Measurements from ENCODE around the gene POU2F2.

POU2F2 gene

DNA sequence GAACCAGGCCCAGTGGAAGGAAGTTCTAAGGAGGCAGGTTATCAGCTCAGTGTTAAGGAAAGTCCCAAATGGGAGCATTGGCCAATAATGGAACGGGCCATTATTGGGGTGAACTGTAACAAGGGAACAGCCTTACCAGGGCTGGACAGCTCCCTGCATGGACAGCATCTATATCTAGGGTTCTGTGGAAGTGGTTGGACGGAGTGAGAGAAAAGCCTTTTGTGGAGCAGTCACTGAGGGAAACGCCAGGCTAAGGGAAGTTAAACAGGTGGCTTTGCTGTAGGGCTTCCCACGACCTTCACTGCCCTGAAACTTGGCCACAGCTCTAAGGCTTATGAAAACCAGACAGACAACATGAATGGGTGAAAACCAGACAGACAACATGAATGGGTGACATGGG is 17.0 kb downstream of the POU2F2 start:
- H3K36me3 ChIP-seq (ENCODE audit: control insufficient read depth in 2 of 2, insufficient read depth in 2 of 2, low read length in 2 of 2) = peaks cover 0 to 4% of the 10 kb centered on the region in 2 donors
- H3K9me3 ChIP-seq (ENCODE audit: control insufficient read depth in 2 of 2, low read length in 2 of 2) = no peaks in the 10 kb centered on the region
- peaks cover 0 to 2% of the 10 kb centered on the region in 2 donors for H3K4me1 ChIP-seq (ENCODE audit: control insufficient read depth in 2 of 2, insufficient read depth in 2 of 2, low read length in 2 of 2)
- H3K27ac ChIP-seq (ENCODE audit: low read depth in 2 of 2, low read length in 2 of 2) = peak overlapping the region in 1 of 2 donors; percentile 9
- H3K4me3 ChIP-seq (ENCODE audit: low read length in 2 of 2) = no peak overlapping the region
- H3K27me3 ChIP-seq (ENCODE audit: control insufficient read depth in 2 of 2, insufficient read depth in 2 of 2, low read length in 2 of 2) = no peaks in the 10 kb centered on the region
- H3K9ac ChIP-seq (ENCODE audit: low read depth in 1 of 2, low read length in 2 of 2) = no peak overlapping the region

DNA sequence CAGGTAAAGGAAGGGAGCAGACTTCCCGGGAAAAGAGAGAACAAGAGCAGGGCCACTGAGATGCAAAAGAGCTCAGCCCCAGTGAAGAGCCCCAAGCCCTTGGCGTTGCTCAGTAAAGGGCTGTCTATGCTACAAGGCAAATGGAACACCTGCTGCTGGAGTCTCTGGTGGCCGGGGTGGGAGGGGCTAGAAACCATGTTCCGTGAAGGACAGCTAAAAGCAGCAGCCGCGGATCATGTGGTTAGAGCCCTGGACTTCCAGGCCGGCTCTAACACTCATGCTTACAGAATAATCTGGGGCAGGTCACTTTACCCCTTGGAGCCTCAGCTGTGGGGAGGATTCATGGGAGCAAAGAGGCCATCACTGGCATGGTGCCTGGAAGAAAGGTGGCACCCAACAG is 17.8 kb downstream of the POU2F2 start:
- no peaks in the 10 kb centered on the region for H3K27me3 ChIP-seq (ENCODE audit: control insufficient read depth in 2 of 2, insufficient read depth in 2 of 2, low read length in 2 of 2)
- no peak overlapping the region for H3K9ac ChIP-seq (ENCODE audit: low read depth in 1 of 2, low read length in 2 of 2)
- peaks cover 0 to 2% of the 10 kb centered on the region in 2 donors for H3K4me1 ChIP-seq (ENCODE audit: control insufficient read depth in 2 of 2, insufficient read depth in 2 of 2, low read length in 2 of 2)
- no peak overlapping the region for H3K4me3 ChIP-seq (ENCODE audit: low read length in 2 of 2)
- no peaks in the 10 kb centered on the region for H3K9me3 ChIP-seq (ENCODE audit: control insufficient read depth in 2 of 2, low read length in 2 of 2)
- peaks cover 0 to 4% of the 10 kb centered on the region in 2 donors for H3K36me3 ChIP-seq (ENCODE audit: control insufficient read depth in 2 of 2, insufficient read depth in 2 of 2, low read length in 2 of 2)
- H3K27ac ChIP-seq (ENCODE audit: low read depth in 2 of 2, low read length in 2 of 2) = peak overlapping the region in 1 of 2 donors; percentile 41

DNA sequence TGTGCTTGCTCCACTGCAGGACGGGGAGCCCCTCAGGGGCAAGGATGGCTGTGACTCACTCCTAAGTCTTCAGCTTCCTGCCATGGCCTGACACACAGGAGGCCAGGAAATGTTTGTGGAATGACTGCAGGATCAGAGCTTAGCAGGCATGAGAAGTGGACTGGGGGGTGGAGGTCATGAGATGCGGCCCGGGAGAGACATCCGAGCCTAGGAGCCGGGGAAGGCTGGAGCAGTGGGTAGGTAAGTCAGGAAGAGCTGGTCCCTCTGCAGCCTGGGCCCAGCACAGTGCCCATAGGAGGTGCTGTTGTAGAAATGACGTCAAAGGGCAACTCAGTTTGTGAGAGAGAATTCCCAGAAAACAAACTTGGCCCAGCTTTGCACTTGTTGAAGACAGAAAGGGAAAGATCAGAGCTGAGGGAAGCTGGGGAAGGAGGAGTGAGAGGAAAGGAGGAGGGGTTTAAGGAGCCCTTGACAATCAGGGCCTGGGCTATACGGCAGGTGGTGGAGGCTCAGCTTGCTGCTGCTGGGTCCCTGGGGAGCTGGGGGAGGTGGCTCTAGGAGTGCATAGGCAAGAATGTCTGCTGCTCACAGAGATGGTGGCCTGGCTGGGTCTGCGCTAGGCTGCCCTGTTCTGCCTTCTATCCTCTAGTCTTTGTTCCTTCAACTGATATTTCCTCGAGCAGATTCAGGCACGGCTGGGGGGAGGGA is 18.5 kb downstream of the POU2F2 start:
- peak overlapping the region; percentile 14 to 41 for H3K27ac ChIP-seq (ENCODE audit: low read depth in 2 of 2, low read length in 2 of 2)
- peaks cover 0 to 4% of the 10 kb centered on the region in 2 donors for H3K36me3 ChIP-seq (ENCODE audit: control insufficient read depth in 2 of 2, insufficient read depth in 2 of 2, low read length in 2 of 2)
- no peak overlapping the region for H3K4me3 ChIP-seq (ENCODE audit: low read length in 2 of 2)
- no peaks in the 10 kb centered on the region for H3K9me3 ChIP-seq (ENCODE audit: control insufficient read depth in 2 of 2, low read length in 2 of 2)
- H3K4me1 ChIP-seq (ENCODE audit: control insufficient read depth in 2 of 2, insufficient read depth in 2 of 2, low read length in 2 of 2) = peaks cover 0 to 2% of the 10 kb centered on the region in 2 donors
- H3K27me3 ChIP-seq (ENCODE audit: control insufficient read depth in 2 of 2, insufficient read depth in 2 of 2, low read length in 2 of 2) = no peaks in the 10 kb centered on the region
- no peak overlapping the region for H3K9ac ChIP-seq (ENCODE audit: low read depth in 1 of 2, low read length in 2 of 2)

DNA sequence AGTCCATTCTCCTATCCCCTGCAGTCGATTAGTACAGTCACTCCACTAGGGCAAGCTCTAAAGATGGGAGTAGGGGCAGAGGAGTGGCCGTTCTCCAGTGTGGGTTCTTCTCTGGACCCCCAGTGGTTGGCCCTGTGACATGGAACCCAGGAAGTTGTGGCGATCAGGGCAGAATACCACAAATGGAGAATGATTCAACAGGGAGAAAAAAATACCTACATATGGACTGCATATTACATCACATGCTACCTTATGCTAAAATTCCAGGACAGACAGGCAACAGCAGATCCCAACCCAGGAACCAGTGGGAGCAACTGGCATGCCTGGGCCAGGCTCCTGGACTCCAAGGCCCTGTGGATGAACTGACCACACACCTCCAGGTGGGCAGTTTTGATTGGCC is 20.4 kb downstream of the POU2F2 start:
- H3K9ac ChIP-seq (ENCODE audit: low read depth in 1 of 2, low read length in 2 of 2) = no peak overlapping the region
- H3K36me3 ChIP-seq (ENCODE audit: control insufficient read depth in 2 of 2, insufficient read depth in 2 of 2, low read length in 2 of 2) = peaks cover 0 to 4% of the 10 kb centered on the region in 2 donors
- no peaks in the 10 kb centered on the region for H3K9me3 ChIP-seq (ENCODE audit: control insufficient read depth in 2 of 2, low read length in 2 of 2)
- H3K4me3 ChIP-seq (ENCODE audit: low read length in 2 of 2) = no peak overlapping the region
- peaks cover 0 to 7% of the 10 kb centered on the region in 2 donors for H3K4me1 ChIP-seq (ENCODE audit: control insufficient read depth in 2 of 2, insufficient read depth in 2 of 2, low read length in 2 of 2)
- H3K27ac ChIP-seq (ENCODE audit: low read depth in 2 of 2, low read length in 2 of 2) = no peak overlapping the region
- no peaks in the 10 kb centered on the region for H3K27me3 ChIP-seq (ENCODE audit: control insufficient read depth in 2 of 2, insufficient read depth in 2 of 2, low read length in 2 of 2)

DNA sequence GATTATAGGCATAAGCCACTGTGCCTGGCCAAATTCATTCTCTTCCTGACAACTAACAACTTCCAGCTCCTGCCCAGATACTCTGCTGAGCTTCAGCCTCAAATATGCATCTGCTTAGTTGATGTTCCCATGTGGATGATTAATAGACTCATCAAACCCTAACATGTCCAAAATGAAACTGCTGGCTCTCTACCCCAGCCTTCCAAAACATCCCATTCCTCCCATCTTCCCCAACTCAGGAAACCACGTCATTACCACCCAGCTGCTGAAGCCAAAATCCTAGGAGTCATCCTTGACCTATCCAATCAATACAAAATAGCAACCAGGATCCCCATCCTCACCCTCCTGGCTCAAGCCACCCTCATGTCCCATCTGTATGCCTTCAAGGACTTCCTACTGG is 20.9 kb downstream of the POU2F2 start:
- H3K27me3 ChIP-seq (ENCODE audit: control insufficient read depth in 2 of 2, insufficient read depth in 2 of 2, low read length in 2 of 2) = no peaks in the 10 kb centered on the region
- H3K4me1 ChIP-seq (ENCODE audit: control insufficient read depth in 2 of 2, insufficient read depth in 2 of 2, low read length in 2 of 2) = peaks cover 0 to 7% of the 10 kb centered on the region in 2 donors
- H3K4me3 ChIP-seq (ENCODE audit: low read length in 2 of 2) = no peak overlapping the region
- no peak overlapping the region for H3K9ac ChIP-seq (ENCODE audit: low read depth in 1 of 2, low read length in 2 of 2)
- H3K36me3 ChIP-seq (ENCODE audit: control insufficient read depth in 2 of 2, insufficient read depth in 2 of 2, low read length in 2 of 2) = peaks cover 0 to 3% of the 10 kb centered on the region in 2 donors
- no peaks in the 10 kb centered on the region for H3K9me3 ChIP-seq (ENCODE audit: control insufficient read depth in 2 of 2, low read length in 2 of 2)
- H3K27ac ChIP-seq (ENCODE audit: low read depth in 2 of 2, low read length in 2 of 2) = no peak overlapping the region

DNA sequence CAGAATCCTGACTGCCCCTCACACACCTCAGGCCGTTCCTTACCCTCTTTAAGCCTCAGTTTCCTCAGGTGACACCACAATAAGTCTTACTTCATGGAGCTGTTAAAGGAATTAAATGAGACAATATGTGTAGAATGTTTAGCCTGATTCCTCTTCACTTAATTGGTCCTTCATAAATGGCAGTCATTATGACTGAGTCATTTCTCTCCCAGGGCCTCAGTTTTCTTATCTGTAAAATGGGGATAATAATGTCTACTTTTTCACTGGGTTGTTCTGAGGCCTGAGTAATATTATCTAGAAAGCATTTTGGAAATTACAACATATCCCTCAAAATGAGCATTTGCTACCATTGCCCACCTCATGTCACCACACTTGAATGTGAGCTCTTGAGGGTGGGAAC is 21.6 kb downstream of the POU2F2 start:
- H3K27ac ChIP-seq (ENCODE audit: low read depth in 2 of 2, low read length in 2 of 2) = no peak overlapping the region
- H3K9ac ChIP-seq (ENCODE audit: low read depth in 1 of 2, low read length in 2 of 2) = no peak overlapping the region
- peaks cover 0 to 7% of the 10 kb centered on the region in 2 donors for H3K4me1 ChIP-seq (ENCODE audit: control insufficient read depth in 2 of 2, insufficient read depth in 2 of 2, low read length in 2 of 2)
- no peaks in the 10 kb centered on the region for H3K27me3 ChIP-seq (ENCODE audit: control insufficient read depth in 2 of 2, insufficient read depth in 2 of 2, low read length in 2 of 2)
- no peaks in the 10 kb centered on the region for H3K36me3 ChIP-seq (ENCODE audit: control insufficient read depth in 2 of 2, insufficient read depth in 2 of 2, low read length in 2 of 2)
- H3K9me3 ChIP-seq (ENCODE audit: control insufficient read depth in 2 of 2, low read length in 2 of 2) = no peaks in the 10 kb centered on the region
- no peak overlapping the region for H3K4me3 ChIP-seq (ENCODE audit: low read length in 2 of 2)

DNA sequence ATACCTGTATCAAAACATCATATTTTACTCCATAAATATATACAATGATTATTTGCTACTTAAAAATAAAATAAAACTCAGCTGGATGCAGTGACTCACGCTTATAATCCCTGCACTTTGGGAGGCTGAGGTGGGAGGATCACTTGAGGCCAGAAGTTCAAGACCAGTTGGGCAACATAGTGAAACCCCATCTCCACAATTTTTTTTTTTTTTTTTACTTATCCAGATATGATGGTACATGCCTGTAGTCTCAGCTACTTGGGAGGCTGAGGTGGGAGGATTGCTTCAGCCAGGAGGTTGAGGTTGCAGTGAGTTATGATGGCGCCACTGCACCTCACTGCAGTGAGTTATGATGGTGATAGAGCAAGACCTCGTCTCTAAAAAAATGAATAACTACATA is 22.4 kb downstream of the POU2F2 start:
- Histone ChIP-seq H3K9ac (ENCODE audit: low read depth in 1 of 2, low read length in 2 of 2) (no peak overlapping the region), H3K27ac (ENCODE audit: low read depth in 2 of 2, low read length in 2 of 2) (no peak overlapping the region), H3K9me3 (ENCODE audit: control insufficient read depth in 2 of 2, low read length in 2 of 2) (no peaks in the 10 kb centered on the region), H3K4me1 (ENCODE audit: control insufficient read depth in 2 of 2, insufficient read depth in 2 of 2, low read length in 2 of 2) (peaks cover 0 to 7% of the 10 kb centered on the region in 2 donors), H3K27me3 (ENCODE audit: control insufficient read depth in 2 of 2, insufficient read depth in 2 of 2, low read length in 2 of 2) (no peaks in the 10 kb centered on the region), H3K4me3 (ENCODE audit: low read length in 2 of 2) (no peak overlapping the region), H3K36me3 (ENCODE audit: control insufficient read depth in 2 of 2, insufficient read depth in 2 of 2, low read length in 2 of 2) (no peaks in the 10 kb centered on the region)

DNA sequence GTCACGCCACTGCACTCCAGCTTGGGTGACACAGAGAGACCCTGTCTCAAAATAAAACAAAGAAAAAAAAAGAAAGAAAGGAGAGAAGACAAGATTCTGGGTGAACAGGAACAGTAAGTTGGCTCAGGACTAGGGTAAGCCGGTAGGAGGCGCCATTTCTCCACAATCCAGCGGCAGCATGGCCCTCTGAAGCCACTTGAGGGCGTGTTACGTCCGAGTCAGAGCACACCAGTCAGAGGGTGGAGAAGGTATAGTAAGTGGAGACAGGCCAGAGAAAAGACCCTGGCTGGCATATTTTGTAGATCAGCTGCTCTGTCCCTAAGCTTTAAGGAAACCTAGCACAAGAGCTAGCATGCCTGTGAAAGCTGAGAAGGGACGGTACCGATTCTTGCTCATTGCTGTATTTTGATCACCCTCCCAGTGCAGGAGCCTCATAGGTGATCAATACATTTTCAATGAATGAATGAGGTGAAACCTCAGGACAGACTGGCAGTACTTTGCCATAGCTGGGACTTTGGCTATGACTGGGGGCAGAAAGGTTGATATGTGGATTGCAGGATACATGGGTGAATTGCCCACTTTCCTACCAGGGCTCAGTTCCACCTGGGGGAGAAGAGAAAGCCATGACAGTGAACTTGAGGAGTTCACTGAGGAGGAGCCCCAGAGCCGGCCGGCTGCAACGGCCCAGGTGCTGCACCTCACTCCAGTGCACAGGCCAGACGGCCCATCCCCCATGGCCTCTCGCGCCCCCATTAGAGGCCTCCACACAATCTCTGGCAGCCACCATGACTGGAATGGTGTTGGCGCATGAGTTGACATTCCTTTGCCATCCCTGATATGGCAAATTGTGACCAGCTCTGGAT is 23.5 kb downstream of the POU2F2 start:
- Histone ChIP-seq H3K9me3 (ENCODE audit: control insufficient read depth in 2 of 2, low read length in 2 of 2) (no peaks in the 10 kb centered on the region), H3K9ac (ENCODE audit: low read depth in 1 of 2, low read length in 2 of 2) (no peak overlapping the region), H3K4me1 (ENCODE audit: control insufficient read depth in 2 of 2, insufficient read depth in 2 of 2, low read length in 2 of 2) (peaks cover 0 to 5% of the 10 kb centered on the region in 2 donors), H3K27ac (ENCODE audit: low read depth in 2 of 2, low read length in 2 of 2) (no peak overlapping the region), H3K4me3 (ENCODE audit: low read length in 2 of 2) (no peak overlapping the region), H3K36me3 (ENCODE audit: control insufficient read depth in 2 of 2, insufficient read depth in 2 of 2, low read length in 2 of 2) (no peaks in the 10 kb centered on the region), H3K27me3 (ENCODE audit: control insufficient read depth in 2 of 2, insufficient read depth in 2 of 2, low read length in 2 of 2) (no peaks in the 10 kb centered on the region)

DNA sequence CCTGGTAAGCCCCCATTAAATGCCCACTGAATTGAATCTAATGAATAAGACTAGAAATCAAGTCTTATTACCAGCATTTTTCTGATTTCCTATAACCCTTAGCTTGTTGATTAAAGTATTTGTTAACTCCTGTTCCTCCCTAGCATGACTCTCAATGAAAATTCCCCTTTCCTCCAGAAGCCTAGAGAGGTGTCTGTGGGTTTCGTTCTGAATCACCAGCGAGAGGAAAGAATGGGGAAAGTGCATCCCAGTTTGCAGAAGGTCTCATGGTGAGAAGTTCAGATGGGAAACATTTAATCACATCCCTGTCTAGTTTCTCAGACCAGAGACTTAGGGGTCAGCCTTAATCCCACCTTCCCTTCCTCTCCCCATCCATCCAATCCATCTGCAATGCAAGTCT is 26.9 kb downstream of the POU2F2 start:
- H3K4me3 ChIP-seq (ENCODE audit: low read length in 2 of 2) = no peak overlapping the region
- H3K36me3 ChIP-seq (ENCODE audit: control insufficient read depth in 2 of 2, insufficient read depth in 2 of 2, low read length in 2 of 2) = no peaks in the 10 kb centered on the region
- no peaks in the 10 kb centered on the region for H3K27me3 ChIP-seq (ENCODE audit: control insufficient read depth in 2 of 2, insufficient read depth in 2 of 2, low read length in 2 of 2)
- no peak overlapping the region for H3K27ac ChIP-seq (ENCODE audit: low read depth in 2 of 2, low read length in 2 of 2)
- peaks cover 0 to 5% of the 10 kb centered on the region in 2 donors for H3K4me1 ChIP-seq (ENCODE audit: control insufficient read depth in 2 of 2, insufficient read depth in 2 of 2, low read length in 2 of 2)
- H3K9me3 ChIP-seq (ENCODE audit: control insufficient read depth in 2 of 2, low read length in 2 of 2) = no peaks in the 10 kb centered on the region
- H3K9ac ChIP-seq (ENCODE audit: low read depth in 1 of 2, low read length in 2 of 2) = no peak overlapping the region

DNA sequence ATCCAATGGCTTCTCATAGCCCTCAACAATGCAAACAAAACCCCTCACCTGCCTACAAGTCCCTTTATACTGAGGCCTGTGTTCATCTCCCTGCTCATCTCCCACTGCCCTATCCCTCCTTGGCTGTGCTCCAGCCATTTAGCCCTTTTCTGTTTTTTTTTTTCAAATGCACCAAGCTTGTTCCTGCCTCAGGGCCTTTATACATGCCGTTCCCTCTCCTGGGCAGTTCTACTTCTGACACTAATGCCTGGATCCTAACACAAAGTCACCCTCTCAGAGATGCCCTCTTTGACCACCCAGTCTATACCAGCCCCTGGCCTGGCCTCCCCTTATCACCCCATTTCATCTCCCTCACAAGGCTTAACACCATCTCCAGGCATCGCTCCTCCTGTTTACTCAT is 29.4 kb downstream of the POU2F2 start:
- Histone ChIP-seq H3K4me1 (ENCODE audit: control insufficient read depth in 2 of 2, insufficient read depth in 2 of 2, low read length in 2 of 2) (no peaks in the 10 kb centered on the region), H3K36me3 (ENCODE audit: control insufficient read depth in 2 of 2, insufficient read depth in 2 of 2, low read length in 2 of 2) (no peaks in the 10 kb centered on the region), H3K4me3 (ENCODE audit: low read length in 2 of 2) (no peak overlapping the region), H3K9me3 (ENCODE audit: control insufficient read depth in 2 of 2, low read length in 2 of 2) (no peaks in the 10 kb centered on the region), H3K27ac (ENCODE audit: low read depth in 2 of 2, low read length in 2 of 2) (no peak overlapping the region), H3K27me3 (ENCODE audit: control insufficient read depth in 2 of 2, insufficient read depth in 2 of 2, low read length in 2 of 2) (no peaks in the 10 kb centered on the region), H3K9ac (ENCODE audit: low read depth in 1 of 2, low read length in 2 of 2) (no peak overlapping the region)

Data from mucosa of rectum (tissue), 2 donors.